Prostate gland (tissue), 2 donors: Measurements from ENCODE around the gene DEDD. TPM values are rescaled to one million over a fixed set of nuclear protein-coding genes. Genes with fewer than 3 reads are reported as not detected.

Source experiments
- DNase-seq: peaks from one replicate; pipeline ENCODE4 v3.0.0-alpha.2; 2019; ENCODE audit warnings: low spot score
- H3K27ac ChIP-seq, 2 donors: fragments of 200-600 bp; sonication (generic); 2 replicates each; pipeline ENCODE4 v1.5.1; 2017 to 2019
- H3K27me3 ChIP-seq: fragments of 200-600 bp; sonication (generic); replicated peaks from 2 replicates; pipeline ENCODE4 v1.5.1; 2019; ENCODE audit not compliant: insufficient read depth
- H3K36me3 ChIP-seq, 2 donors: fragments of 200-600 bp; sonication (generic); 1 replicate in 1 of 2; 2 replicates in 1 of 2; pipeline versions ENCODE4 v1.5.1 to v1.8.1; 2017 to 2019
- H3K4me1 ChIP-seq: fragments of 200-600 bp; sonication (generic); replicated peaks from 2 replicates; pipeline ENCODE4 v1.5.1; 2019
- H3K4me3 ChIP-seq, 2 donors: fragments of 200-600 bp; sonication (generic); 2 replicates each; pipeline ENCODE4 v1.5.1; 2017 to 2019
- H3K9me3 ChIP-seq: fragments of 200-600 bp; sonication (generic); 2 replicates; pipeline ENCODE4 v1.5.1; 2017
- CTCF ChIP-seq, 4 experiments: fragments of 200-600 bp in 2 of 4; fragments of 450-650 bp in 2 of 4; sonication (generic) in 2 of 4; IDR thresholded peaks; 1 replicate in 3 of 4; 2 replicates in 1 of 4; pipeline ENCODE4 v1.5.1; 2016 to 2019; ENCODE audit warnings: antibody characterized with exemption in 4 of 4, mild to moderate bottlenecking in 2 of 4, moderate library complexity in 2 of 4
- POLR2A ChIP-seq: fragments of 450-650 bp; IDR thresholded peaks from one replicate; pipeline ENCODE4 v1.6.1; 2016; ENCODE audit warnings: antibody characterized with exemption, mild to moderate bottlenecking
- POLR2AphosphoS5 ChIP-seq: sonication (generic); formaldehyde crosslinking; IDR thresholded peaks from one replicate; pipeline ENCODE4 v1.6.1; 2017; ENCODE audit warnings: antibody characterized with exemption
- WGBS: methylation state at CpG from one replicate; pipeline ENCODE4 v1.1.5; 2018; 5-methylcytosine and 5-hydroxymethylcytosine counted together
- intact Hi-C: fragments of 100-400 bp; cut with DNase I; formaldehyde crosslinking; loops from one replicate; pipeline ENCODE4 v1.14.2; 2022
- total RNA-seq, 2 donors: library from RNA; depleted of rRNA; stranded (reverse); fragments of >200 nt; gene quantifications; one replicate each; pipeline ENCODE4 v1.1.0, GENCODE V29; 2016

DEDD gene
- total RNA-seq, 2 donors from 2014 or later: 30.1 to 41.5 TPM

DNA sequence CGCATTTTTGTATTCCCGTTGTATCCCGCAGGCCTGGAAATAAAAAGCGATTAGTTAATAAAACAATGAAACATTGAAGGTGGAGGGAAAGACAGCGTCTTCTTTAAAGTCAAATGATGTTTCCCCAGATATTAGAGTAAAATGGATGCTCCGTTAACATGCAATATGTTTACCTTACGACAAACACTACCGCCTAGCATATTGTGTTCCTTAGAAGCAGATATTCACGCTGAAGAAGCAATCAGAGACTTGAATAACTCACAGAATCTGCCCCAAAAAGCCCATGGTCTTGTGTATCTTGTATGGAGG, 45.4 kb upstream of the DEDD start:
- H3K27me3 ChIP-seq: no peaks in the 10 kb centered on the region
- H3K4me1 ChIP-seq: no peaks in the 10 kb centered on the region
- no peaks in the 10 kb centered on the region for H3K36me3 ChIP-seq
- intact Hi-C loops: no loop called here
- DNase-seq: no peak
- no peak for TF ChIP-seq CTCF (IDR thresholded peaks at IDR 0.05)
- TF ChIP-seq POLR2A: no peak
- no peak for TF ChIP-seq POLR2AphosphoS5
- H3K4me3 ChIP-seq: peak overlapping the region; percentile 75 to 77
- 33% methylated on average over 9 of the region's 9 CpGs for WGBS
- peak overlapping the region; percentile 84 to 87 for H3K27ac ChIP-seq
- no peaks in the 10 kb centered on the region for H3K9me3 ChIP-seq

DNA sequence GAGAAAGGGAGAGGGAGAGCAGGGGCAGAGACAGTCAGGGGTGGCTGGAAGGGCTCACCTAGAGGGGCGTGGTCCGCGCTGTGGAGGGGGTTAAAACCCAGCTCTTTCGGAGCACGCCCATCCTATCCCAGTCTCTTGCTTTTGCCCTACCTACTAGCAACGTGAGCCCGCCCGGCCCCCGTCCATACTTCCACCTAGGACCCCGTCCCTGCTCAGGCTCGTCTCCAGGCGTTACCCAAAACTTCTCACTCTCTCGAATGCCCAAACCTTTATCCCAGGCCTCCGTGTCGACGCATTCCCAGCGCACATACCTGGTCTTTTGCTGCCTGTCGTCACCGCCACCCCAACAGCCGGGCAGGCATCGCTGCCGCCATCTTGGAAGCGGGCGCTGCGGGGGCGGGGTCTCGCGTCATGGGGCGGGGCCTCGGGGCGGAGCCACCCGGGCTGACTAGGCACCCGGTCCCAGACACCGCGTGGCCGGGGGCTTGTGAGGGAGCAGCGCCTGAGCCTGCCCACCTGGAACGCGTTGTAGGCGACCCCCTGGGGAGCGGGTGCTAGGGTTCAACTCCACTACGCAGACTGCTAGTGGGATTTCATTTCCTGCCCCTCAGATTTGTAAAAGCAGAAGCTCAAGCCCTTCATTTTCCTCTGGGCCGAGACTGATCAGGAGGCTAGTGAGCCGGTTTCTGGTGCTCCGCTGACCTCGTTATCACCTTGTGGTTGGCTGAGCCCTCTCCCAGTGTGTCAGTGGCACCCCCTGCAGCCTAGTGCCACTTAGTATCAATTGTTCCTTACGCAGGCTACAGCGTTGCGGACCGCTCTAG, 44.9 kb upstream of the DEDD start, which contains the start of gene B4GALT3:
Gene B4GALT3, minus strand, starts transcription at position 396 of the 824 bp plus-strand sequence. CDS start 1,447 bp downstream, outside the sequence.
- Histone ChIP-seq H3K4me3 (peak within 1 kb of the TSS; percentile 75 to 77), H3K36me3 (no peaks in the 10 kb centered on the region), H3K9me3 (no peaks in the 10 kb centered on the region), H3K27me3 (no peaks in the 10 kb centered on the region), H3K27ac (peak within 1 kb of the TSS; percentile 84 to 87), H3K4me1 (no peaks in the 10 kb centered on the region)
- intact Hi-C loops: no loop called here
- TF ChIP-seq CTCF (IDR thresholded peaks at IDR 0.05) (no peak), POLR2A (peak; percentile 70), POLR2AphosphoS5 (peak; percentile 89)
- WGBS: 3% methylated on average over 28 of the region's 50 CpGs
- DNase-seq: peak; percentile 84

DNA sequence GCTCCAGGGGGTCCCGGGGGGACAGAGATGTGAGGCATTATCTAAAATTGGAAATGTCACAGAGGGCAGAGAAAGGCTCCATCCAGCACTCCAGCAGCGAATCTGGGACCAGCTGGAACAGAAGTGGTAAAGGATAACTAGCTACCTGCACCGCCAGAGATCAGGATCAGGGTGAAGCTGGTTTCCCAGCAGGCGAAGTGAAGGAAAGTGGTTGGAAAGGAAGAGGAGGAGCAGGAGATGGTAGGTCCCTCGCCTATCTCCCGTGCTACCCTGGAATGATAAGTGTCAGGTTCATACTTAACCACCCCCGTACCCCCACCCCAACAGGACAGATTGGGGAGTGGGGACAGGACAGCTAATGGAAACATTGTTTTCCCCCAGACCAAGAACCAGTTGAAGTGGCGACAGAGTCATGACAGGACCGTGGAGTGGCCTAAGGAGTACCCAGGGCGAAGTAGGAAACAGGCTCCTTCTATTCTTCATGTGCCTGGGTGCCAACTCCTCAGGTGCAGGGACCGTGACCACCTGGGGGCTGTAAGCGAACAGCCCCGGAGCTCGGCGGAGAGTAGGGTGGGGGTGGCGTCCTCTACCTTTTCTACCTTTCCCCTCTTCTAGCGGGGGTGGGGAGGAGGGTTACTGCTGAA, 44.1 kb upstream of the DEDD start:
- Histone ChIP-seq H3K9me3 (no peaks in the 10 kb centered on the region), H3K36me3 (peaks cover 0 to 5% of the 10 kb centered on the region in 2 donors), H3K27me3 (no peaks in the 10 kb centered on the region), H3K4me3 (peak overlapping the region; percentile 75 to 77), H3K4me1 (no peaks in the 10 kb centered on the region), H3K27ac (peak overlapping the region; percentile 84 to 87)
- WGBS: 14% methylated on average over 17 of the region's 17 CpGs
- intact Hi-C loops: no loop called here
- no peak for TF ChIP-seq POLR2AphosphoS5
- no peak for TF ChIP-seq CTCF (IDR thresholded peaks at IDR 0.05)
- TF ChIP-seq POLR2A: no peak
- no peak for DNase-seq

- WGBS: 85% methylated on average over 10 of the region's 10 CpGs
- Histone ChIP-seq H3K27me3 (no peaks in the 10 kb centered on the region), H3K36me3 (peaks cover 0 to 12% of the 10 kb centered on the region in 2 donors), H3K27ac (peak overlapping the region; percentile 84 to 87), H3K4me3 (peak overlapping the region in 1 of 2 donors; percentile 75), H3K4me1 (no peaks in the 10 kb centered on the region), H3K9me3 (no peaks in the 10 kb centered on the region)
- intact Hi-C loops: no loop called here
- TF ChIP-seq POLR2A: no peak
- no peak for TF ChIP-seq POLR2AphosphoS5
- no peak for TF ChIP-seq CTCF (IDR thresholded peaks at IDR 0.05)
- DNase-seq: no peak
These were observed 43.4 kb upstream of the DEDD start for GRCh38 chr1:161175771-161176453.
